Measurements from ENCODE around the gene SCN2B.
"Not testable (repeated sequence)": the region's sequence is repeated elsewhere in the genome, so short reads cannot be mapped to it uniquely, and the experiment has no call there.

Gene SCN2B

GRCh38 chr11:118205606-118206378 lies 29.4 kb upstream of the SCN2B start:
- no peak for DNase-seq

GRCh38 chr11:118202599-118203422 lies 26.4 kb upstream of the SCN2B start:
- no peak for DNase-seq

- DNase-seq = no peak
These were observed 25.5 kb upstream of the SCN2B start for GRCh38 chr11:118201966-118202365.

DNA sequence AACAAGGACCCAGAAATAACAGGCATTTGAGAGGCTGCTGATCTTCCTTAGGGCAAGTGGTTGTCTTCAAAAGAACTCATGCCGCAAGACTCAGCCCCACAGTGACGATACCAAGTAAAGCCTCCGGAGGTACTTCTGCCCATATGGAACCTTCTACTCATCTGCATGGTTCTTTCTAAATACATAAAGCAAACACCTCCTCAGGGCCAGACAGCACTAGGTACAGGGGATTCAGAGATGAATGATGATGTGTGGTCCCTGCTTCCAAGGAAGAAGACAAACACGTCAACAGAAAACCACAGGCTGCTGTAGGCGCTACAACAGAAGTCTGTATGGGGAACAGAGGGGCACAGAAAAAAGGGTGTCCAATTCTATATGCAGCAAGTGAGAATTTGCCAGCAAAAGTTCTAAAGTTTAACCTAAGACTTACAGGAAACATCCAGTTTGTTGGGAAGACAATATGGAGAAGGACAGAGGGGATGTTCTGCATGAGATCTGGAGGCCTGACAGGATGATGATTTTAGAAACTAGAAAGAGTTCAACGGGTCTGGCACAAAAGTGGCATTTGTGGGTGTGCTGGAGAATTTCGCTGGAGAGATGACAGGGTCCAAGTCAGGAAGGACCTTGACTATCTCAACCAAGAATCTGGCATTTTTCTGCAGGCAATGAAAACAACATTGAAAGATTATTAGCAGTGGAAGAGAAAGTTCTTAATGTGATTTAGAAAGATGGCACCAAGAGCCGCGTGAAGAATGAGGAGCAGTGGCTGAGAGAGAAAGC lies 24.7 kb upstream of the SCN2B start:
- no peak for DNase-seq

DNA sequence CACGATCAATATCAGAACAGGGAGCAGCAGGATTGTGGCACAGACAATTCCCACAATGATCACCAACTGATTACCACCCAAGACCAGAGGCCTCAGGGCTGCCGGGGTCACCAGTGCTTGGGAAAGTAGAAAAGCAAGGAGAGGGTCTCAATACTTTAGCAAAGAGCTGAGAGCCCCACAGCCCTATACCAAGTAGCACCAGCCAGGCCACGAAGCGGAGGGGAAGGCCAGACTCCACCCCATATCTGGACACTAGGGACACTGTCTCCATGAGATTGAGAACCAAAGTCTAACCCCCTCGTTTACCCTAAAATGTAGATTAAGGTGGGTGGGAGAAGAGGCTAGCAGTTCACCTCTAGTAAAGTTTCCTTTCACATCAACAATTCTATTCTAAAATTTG lies 24.1 kb upstream of the SCN2B start:
- DNase-seq = no peak

- no peak for DNase-seq
These were observed 22.7 kb upstream of the SCN2B start for GRCh38 chr11:118199135-118199534.

GRCh38 chr11:118198370-118198769 lies 21.9 kb upstream of the SCN2B start:
- peak; percentile 65 for DNase-seq

DNA sequence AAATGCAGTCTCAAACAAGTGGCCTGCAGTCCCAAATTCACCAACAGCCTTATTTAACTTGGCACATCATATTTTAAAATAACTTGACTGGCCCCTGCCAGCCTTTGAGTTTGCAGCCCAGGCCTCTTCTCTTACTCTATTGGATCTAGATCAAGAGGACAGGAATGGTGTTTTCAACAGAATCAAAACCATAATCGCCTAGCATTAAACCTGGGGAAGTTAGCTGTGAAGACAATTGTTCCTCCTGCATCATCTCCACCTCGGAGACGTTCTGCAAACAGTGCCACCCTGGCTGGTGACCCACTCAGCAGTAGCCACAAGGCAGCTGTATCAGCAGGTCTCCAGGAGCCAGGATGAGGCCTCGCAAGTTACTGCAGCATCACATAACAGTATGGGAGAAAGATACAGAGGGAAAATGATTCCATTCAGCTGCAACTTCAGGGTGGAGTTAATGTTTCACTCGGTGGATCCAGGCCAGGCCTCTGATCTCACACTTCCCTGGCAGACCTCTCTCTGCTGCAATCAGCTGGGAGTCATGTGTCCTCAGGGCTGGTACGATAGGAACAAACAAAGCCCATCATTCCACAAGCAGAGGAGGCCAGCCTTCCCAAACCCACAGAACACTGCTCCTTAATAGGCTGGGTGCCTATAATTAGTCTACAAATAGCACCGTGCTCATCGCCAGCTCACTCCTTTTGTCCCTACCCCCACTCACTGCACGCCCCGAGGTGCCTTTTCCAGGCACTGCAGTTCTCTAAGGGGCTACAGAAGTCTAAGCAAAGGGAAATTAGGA lies 18.6 kb upstream of the SCN2B start:
- no peak for DNase-seq

GRCh38 chr11:118193910-118194566 lies 17.6 kb upstream of the SCN2B start:
- no peak for DNase-seq

- DNase-seq = not testable (repeated sequence)
These were observed 16.4 kb upstream of the SCN2B start for GRCh38 chr11:118192817-118193216.

DNA sequence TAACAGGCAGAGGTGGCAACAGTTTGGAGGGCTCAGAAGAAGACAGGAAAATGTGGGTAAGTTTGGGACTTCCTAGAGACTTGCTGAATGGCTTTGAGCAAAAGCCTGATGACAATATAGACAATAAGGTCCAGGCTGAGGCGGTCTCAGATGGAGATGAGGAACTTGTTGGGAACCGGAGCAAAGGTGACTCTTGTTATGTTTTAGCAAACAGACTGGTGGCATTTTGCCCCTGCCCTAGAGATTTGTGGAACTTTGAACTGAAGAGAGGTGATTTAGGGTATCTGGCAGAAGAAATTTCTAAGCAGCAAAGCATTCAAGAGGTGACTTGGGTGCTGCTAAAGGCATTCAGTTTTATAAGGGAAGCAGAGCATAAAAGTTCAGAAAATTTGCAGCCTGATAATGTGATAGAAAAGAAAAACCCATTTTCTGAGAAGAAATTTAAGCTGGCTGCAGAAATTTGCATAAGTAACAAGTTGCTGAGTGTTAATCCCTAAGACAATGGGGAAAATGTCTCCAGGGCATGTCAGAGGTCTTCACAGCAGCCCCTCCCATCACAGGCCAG lies 14.6 kb upstream of the SCN2B start:
- not testable (repeated sequence) for DNase-seq

GRCh38 chr11:118186346-118187107 lies 10.1 kb upstream of the SCN2B start:
- no peak for DNase-seq

GRCh38 chr11:118184784-118185579 lies 8.5 kb upstream of the SCN2B start:
- DNase-seq = no peak

DNA sequence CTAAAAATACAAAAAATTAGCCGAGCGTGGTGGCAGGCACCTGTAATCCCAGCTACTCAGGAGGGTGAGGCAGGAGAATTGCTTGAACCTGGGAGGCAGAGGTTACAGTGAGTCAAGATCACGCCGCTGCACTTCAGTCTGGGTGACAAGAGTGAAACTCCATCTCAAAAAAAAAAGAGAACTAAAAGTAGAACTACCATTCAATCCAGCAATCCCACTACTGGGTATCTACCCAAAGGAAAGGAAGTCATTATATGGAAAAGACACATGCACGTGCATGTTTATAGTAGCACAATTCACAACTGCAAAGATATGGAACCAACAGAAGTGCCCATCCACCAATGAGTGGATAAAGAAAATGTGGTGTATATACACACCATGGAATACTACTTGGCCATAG lies 7.3 kb upstream of the SCN2B start:
- not testable (repeated sequence) for DNase-seq

DNA sequence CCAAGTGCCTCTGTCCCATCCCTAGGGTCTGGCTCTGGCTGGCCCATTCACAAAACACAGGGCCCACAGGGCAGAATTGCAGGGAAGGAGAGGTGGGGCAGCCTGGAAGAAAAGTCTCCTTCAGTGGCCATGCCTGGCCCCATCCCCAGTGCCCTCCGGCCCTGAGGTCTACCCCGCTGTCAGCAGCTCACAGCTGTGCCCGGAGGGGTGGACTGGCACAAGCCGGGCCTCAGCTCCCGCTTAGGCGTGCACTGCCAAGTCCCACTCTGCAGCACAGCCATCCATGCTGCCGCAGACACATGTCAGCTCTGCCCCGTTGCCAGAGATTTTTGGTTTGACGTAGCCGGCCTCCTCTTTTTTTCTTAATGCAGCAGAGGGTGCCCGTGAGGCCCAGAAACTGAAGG lies 3.9 kb upstream of the SCN2B start:
- no peak for DNase-seq

GRCh38 chr11:118176778-118177134 lies 317 bp upstream of the SCN2B start:
- no peak for DNase-seq

DNA sequence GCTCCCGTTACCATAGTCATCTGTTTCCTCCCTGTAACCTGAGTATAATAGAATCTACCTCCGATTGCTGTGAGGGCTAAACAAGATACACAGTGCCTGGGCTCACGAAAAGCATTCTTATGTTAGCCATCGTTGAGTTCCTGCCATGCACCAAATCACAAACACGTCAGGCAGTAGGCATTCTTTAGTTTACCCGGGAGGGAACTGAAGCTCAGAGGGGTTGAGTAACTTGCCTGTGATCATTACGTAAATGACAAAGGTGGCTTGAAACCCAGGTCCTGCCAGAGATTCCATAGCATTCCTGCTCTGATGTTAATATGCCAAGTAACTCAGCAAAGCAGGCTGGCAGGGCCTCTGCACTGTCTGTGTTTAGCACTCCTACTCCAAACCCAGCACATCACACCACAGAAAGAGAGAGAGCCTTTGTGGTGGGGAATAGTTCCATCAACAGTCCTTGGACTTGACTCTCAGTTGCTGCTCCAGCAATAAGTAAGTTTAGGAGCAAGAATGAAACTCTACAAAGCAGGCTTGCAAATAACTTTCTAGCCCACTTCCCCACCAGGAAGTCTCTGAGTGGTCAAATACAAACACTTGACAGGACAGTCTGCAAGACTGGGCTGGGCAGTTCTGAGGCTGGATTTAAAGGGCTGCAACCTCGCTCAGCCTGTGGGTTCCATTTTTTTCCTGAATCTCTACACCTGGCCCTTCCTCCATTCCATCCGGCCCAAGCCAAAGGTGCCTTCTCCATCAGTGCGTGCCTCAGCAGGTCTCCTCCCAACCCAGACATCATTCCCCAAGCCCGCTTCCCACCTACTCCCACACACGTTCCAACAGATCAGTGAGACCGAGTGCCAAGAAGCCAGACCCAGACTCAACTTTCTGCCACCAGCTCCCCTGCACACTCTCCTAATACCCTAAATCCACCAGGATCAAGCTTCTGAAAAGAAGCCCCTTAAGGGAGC lies 1.1 kb downstream of the SCN2B start:
- no peak for DNase-seq

DNA sequence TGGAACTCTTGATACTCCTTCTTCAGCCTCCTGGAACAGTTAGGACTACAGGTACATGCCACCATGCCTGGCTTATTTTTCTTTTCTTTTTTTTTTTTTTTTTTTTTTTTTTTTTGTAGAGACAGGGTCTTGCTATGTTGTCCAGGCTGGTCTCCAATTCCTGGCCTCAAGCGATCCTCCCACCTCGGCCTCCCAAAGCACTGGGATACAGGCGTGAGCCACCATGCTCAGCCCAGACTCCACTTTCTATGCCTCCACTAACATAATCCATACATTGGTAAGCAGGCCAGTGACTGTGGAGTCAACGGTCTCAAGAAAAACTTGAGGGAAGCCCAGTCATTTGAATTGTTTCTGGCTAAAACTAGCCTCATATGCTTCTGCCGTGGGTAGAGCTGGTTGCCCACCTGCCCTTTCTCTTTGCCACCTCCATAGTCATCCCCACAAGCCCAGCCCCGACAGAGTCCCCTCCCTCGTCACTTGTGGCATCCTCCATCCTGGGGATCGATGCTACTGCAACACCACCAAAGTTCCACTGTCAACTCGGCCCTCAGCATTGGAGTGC lies 2.4 kb downstream of the SCN2B start:
- no peak for DNase-seq

- DNase-seq = peak; percentile 14
These were observed 4.1 kb downstream of the SCN2B start for GRCh38 chr11:118172356-118172755.

All from 8988T (cell line).